GM21528 (cell line): ENCODE results near the gene ZGLP1.

Experiments used
- ATAC-seq: cut with Tn5 transposase; IDR thresholded peaks from one replicate; pipeline ENCODE4 v1.9.1; 2021; ENCODE audit warnings: mild to moderate bottlenecking, moderate library complexity; ENCODE audit not compliant: unreplicated experiment, low FRiP score

ZGLP1 gene

DNA sequence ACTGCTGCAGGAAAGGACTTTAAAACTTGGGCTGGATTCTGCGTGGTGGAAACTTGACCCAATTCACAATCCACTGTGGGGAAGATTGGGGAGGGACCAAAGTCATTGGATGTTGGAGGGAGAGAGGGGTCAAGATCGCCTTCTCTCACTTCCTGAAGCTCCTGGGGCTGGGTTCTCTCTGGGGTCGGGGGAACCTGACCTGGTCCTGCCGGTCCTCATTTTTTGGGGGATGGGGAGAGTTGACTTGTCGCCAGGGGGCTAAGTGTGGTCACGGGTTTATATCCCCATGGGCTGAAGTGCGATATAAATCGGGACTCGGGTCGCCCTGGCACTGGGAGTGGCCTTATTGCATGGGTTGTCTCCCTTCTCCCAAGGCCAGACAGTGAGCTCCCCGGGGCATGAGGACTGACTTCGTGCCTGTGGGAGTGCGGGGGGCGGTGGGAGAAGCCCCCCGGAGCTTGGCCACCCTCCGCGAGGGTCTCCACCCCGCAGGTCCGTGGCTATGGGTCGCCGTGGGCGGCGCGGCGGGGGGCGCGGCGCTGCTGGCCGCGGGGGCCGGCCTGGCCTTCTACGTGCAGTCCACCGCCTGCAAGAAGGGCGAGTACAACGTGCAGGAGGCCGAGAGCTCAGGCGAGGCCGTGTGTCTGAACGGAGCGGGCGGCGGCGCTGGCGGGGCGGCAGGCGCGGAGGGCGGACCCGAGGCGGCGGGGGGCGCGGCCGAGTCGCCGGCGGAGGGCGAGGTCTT lies 13.6 kb downstream of the ZGLP1 start:
- no peak for ATAC-seq

DNA sequence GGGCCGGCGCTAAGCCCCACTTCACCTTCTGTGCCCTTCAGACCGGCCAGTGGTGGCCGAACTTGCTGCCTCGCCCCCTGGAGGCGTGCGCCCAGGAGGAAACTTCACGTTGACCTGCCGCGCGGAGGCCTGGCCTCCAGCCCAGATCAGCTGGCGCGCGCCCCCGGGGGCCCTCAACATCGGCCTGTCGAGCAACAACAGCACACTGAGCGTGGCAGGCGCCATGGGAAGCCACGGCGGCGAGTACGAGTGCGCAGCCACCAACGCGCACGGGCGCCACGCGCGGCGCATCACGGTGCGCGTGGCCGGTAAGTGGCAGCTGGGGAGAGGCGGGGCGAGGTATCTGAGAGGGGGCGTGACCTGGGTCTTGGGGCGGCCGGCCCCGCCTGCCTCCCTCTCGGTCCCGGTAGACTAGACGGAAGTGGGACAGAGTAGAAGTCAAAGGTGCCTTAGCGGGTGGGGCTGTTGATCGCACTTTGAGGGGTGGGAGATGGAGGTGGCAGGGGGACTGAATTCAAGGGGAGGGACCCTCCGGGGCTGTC lies 14.2 kb downstream of the ZGLP1 start:
- ATAC-seq = no peak

DNA sequence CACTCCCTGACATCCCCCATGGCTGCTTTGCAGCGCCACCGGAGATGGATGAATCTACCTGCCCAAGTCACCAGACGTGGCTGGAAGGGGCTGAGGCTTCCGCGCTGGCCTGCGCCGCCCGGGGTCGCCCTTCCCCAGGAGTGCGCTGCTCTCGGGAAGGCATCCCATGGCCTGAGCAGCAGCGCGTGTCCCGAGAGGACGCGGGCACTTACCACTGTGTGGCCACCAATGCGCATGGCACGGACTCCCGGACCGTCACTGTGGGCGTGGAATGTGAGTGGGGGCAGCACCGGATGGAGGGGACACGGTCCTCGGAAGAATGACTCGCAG lies 15.3 kb downstream of the ZGLP1 start:
- ATAC-seq = no peak

DNA sequence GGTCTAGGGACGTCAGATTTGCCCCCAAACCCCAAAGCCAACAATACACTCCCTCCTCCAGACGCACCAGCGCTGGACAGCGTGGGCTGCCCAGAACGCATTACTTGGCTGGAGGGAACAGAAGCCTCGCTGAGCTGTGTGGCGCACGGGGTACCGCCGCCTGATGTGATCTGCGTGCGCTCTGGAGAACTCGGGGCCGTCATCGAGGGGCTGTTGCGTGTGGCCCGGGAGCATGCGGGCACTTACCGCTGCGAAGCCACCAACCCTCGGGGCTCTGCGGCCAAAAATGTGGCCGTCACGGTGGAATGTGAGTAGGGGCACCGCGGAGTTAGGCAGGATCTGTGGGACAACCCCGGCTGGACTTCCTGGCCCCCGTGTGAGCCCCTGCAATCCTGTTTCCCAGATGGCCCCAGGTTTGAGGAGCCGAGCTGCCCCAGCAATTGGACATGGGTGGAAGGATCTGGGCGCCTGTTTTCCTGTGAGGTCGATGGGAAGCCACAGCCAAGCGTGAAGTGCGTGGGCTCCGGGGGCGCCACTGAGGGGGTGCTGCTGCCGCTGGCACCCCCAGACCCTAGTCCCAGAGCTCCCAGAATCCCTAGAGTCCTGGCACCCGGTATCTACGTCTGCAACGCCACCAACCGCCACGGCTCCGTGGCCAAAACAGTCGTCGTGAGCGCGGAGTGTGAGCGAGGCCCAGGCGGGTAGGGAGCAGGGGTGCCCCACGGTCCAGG lies 15.8 kb downstream of the ZGLP1 start:
- no peak for ATAC-seq

DNA sequence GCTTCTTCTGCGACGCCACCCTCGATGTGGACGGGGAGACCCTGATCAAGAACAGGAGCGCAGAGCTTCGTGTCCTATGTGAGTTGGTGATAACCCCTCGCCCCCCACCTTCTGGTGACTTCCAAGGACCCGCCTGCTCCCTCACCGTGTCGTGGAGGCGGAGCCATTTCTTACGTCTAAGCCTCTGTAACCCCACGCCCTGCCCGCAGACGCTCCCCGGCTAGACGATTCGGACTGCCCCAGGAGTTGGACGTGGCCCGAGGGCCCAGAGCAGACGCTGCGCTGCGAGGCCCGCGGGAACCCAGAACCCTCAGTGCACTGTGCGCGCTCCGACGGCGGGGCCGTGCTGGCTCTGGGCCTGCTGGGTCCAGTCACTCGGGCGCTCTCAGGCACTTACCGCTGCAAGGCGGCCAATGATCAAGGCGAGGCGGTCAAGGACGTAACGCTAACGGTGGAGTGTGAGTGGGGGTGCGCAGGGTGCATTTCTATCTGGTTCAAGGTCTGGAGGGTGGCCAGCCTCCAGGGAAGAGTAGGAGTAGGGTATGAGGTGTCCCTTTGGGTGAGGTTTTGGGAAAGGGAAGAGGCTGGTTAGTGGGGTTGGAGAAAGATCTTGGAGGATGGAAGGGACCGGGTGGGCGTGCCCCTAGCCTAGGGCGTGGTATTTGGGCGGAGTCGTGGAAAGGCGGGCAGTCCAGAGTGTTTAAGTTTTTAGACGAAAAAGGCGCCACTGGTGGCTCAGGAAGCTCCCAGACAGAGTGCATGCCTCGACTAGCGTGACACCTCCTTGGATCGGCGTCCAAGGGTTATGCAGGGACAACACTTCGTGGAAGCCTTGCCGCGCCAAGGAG lies 16.6 kb downstream of the ZGLP1 start:
- ATAC-seq = no peak

DNA sequence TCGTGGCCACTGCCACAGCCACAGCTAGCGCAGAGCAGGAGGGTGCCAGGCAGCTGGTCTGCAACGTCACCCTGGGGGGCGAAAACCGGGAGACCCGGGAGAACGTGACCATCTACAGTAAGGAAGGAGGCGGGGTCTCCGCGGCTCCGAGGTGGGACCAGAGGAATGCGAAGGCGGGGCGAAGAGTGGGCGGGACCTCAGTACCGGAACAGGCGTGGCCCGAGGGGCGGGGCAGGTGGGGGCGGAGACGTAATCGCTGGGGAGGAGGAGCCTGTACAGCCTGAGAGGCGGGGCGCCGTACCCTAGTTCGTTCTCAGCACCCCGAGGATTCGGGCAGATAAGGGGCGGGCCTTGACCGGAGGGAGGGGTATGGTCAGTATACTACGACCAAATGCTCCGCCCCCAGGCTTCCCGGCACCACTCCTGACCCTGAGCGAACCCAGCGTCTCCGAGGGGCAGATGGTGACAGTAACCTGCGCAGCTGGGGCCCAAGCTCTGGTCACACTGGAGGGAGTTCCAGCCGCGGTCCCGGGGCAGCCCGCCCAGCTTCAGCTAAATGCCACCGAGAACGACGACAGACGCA lies 17.3 kb downstream of the ZGLP1 start:
- no peak for ATAC-seq

DNA sequence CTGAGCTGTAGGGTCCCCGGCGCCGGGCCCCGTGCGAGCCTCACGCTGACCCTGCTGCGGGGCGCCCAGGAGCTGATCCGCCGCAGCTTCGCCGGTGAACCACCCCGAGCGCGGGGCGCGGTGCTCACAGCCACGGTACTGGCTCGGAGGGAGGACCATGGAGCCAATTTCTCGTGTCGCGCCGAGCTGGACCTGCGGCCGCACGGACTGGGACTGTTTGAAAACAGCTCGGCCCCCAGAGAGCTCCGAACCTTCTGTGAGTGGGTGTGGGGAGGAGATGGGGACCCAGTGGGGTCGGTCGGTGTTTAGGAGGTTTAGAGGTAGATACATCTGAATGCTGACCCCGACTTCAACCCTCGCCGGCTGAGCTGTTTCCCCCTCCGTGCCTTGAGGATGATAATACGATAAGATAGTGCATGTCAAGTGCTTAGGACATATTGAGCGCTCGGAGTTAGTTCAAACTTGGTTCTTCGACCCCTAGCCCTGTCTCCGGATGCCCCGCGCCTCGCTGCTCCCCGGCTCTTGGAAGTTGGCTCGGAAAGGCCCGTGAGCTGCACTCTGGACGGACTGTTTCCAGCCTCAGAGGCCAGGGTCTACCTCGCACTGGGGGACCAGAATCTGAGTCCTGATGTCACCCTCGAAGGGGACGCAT lies 17.9 kb downstream of the ZGLP1 start:
- ATAC-seq = no peak

DNA sequence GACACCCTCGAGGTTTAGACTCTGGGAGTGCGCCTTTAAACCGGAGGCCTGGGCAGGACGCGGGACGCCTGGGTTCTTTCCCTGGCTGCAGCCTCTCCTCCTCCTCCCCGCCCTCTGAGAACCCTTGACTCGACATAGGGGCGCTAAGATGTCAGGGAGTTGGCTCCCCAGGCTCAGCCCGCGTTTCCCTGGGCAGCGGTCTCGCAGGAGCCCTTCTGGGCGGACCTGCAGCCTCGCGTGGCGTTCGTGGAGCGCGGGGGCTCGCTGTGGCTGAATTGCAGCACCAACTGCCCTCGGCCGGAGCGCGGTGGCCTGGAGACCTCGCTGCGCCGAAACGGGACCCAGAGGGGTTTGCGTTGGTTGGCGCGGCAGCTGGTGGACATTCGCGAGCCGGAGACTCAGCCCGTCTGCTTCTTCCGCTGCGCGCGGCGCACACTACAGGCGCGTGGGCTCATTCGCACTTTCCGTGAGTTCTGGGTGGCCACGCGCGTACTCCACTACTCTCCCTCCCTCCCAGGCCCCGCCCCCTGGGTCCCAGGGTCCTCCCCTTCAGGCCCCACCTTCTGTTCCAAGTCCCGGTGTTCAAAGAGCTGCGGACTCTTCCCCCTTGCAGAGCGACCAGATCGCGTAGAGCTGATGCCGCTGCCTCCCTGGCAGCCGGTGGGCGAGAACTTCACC lies 18.6 kb downstream of the ZGLP1 start:
- no peak for ATAC-seq

DNA sequence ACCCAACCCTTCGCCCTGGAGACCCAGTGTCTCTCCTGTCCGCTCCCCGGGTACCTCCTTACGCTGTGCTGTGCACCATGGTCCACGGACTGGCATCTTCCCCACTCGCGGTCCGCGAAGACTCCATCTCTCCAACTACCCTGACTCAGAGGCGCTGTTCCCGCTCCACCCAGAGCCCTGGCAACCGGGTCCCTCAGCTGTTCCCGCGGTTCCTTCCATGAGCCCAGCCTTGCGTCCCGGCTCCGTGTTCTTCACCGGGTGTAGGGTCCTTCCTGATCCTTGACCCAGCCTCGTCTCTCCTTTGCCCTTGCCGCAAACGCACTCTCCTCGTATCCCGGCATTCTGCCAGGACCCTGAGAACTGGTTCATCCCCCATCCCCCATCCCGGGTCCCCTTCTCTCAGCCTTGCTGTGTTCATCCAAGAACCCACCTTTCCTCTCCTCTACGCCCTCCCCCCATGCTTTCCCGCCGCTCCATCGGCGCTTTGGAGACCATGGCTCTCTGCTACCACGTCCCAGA lies 19.2 kb downstream of the ZGLP1 start:
- ATAC-seq = no peak

DNA sequence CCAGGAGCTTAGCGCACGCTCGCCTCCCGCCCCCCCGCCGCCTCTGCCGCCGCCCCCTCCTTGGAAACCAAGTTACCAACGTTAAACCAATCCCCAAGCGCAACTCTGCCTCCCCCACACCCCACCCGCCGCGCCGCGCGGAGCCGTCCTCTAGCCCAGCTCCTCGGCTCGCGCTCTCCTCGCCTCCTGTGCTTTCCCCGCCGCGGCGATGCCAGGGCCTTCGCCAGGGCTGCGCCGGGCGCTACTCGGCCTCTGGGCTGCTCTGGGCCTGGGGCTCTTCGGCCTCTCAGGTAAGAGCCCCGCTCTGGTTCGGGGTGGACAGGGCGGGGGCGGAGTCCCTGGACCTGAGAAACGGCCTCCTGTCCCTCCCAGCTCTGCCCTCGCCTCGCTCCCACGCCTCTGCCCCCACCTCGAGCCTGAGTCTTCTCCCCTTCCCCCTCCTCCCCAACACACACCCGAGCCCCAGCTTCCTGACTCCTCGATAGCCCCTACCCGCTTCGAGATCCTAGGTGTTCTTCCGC lies 19.7 kb downstream of the ZGLP1 start, which contains the start of gene ICAM5:
TSS of gene ICAM5 (plus strand) at position 117 of the 521 bp plus-strand sequence. CDS start at position 209, 92 bp downstream.
- no peak for ATAC-seq

DNA sequence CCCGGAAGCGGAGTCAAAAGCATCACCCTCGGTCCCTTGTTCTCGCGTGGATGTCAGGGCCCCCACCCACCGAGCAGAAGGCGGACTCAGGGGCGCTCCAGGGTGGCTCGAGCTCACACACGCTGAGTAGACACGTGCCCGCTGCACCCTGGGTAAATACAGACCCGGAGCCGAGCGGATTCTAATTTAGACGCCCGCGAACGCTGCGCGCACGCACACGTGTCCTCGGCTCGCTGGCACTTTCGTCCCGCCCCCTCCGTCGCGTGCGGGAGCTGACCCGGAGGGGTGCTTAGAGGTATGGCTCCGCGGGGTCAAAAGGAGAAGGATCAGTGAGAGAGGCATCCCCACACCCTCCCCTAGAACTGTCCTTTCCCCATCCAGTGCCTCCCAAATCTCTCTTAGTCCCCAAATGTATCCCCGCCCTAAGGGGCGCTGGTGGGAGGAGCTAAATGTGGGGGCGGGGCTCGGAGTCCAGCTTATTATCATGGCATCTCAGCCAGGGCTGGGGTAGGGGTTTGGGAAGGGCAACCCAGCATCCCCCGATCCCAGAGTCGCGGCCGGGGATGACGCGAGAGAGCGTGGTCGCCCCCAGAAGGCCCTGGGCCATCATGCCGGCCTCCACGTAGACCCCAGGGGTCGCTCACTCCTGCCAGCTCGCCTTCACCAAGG lies 20.3 kb downstream of the ZGLP1 start:
- ATAC-seq = no peak

DNA sequence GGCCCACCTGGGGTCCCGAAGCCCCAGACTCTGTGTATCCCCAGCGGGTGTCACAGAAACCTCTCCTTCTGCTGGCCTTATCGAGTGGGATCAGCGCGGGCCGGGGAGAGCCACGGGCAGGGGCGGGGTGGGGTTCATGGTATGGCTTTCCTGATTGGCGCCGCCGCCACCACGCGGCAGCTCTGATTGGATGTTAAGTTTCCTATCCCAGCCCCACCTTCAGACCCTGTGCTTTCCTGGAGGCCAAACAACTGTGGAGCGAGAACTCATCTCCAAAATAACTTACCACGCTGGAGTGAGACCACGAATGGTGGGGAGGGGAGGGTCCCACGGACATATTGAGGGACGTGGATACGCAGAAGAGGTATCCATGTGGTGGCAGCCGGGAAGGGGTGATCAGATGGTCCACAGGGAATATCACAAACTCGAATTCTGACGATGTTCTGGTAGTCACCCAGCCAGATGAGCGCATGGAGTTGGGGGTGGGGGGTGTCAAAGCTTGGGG lies 20.9 kb downstream of the ZGLP1 start:
- ATAC-seq = no peak

DNA sequence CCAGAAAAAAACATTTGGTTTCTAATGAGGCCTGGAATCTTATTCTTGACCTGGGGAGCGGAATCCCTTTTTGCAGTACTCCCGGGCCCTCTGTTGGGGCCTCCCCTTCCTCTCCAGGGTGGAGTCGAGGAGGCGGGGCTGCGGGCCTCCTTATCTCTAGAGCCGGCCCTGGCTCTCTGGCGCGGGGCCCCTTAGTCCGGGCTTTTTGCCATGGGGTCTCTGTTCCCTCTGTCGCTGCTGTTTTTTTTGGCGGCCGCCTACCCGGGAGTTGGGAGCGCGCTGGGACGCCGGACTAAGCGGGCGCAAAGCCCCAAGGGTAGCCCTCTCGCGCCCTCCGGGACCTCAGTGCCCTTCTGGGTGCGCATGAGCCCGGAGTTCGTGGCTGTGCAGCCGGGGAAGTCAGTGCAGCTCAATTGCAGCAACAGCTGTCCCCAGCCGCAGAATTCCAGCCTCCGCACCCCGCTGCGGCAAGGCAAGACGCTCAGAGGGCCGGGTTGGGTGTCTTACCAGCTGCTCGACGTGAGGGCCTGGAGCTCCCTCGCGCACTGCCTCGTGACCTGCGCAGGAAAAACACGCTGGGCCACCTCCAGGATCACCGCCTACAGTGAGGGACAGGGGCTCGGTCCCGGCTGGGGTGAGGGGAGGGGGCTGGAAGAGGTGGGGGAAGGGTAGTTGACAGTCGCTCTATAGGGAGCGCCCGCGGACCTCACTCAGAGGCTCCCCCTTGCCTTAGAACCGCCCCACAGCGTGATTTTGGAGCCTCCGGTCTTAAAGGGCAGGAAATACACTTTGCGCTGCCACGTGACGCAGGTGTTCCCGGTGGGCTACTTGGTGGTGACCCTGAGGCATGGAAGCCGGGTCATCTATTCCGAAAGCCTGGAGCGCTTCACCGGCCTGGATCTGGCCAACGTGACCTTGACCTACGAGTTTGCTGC lies 22.5 kb downstream of the ZGLP1 start, which contains the start of gene ICAM4:
TSS of gene ICAM4 (plus strand) at position 153 of the 935 bp plus-strand sequence. CDS start at position 211, 58 bp downstream.
- no peak for ATAC-seq

DNA sequence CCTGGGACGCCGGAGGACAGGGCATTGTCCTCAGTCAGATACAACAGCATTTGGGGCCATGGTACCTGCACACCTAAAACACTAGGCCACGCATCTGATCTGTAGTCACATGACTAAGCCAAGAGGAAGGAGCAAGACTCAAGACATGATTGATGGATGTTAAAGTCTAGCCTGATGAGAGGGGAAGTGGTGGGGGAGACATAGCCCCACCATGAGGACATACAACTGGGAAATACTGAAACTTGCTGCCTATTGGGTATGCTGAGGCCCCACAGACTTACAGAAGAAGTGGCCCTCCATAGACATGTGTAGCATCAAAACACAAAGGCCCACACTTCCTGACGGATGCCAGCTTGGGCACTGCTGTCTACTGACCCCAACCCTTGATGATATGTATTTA lies 24.2 kb downstream of the ZGLP1 start:
- ATAC-seq = no peak

DNA sequence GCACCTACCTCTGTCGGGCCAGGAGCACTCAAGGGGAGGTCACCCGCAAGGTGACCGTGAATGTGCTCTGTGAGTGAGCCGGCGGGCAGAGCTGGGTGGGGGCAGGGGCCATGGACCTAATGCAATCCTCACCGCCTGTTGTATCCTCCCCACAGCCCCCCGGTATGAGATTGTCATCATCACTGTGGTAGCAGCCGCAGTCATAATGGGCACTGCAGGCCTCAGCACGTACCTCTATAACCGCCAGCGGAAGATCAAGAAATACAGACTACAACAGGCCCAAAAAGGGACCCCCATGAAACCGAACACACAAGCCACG lies 24.7 kb downstream of the ZGLP1 start:
- ATAC-seq = no peak

DNA sequence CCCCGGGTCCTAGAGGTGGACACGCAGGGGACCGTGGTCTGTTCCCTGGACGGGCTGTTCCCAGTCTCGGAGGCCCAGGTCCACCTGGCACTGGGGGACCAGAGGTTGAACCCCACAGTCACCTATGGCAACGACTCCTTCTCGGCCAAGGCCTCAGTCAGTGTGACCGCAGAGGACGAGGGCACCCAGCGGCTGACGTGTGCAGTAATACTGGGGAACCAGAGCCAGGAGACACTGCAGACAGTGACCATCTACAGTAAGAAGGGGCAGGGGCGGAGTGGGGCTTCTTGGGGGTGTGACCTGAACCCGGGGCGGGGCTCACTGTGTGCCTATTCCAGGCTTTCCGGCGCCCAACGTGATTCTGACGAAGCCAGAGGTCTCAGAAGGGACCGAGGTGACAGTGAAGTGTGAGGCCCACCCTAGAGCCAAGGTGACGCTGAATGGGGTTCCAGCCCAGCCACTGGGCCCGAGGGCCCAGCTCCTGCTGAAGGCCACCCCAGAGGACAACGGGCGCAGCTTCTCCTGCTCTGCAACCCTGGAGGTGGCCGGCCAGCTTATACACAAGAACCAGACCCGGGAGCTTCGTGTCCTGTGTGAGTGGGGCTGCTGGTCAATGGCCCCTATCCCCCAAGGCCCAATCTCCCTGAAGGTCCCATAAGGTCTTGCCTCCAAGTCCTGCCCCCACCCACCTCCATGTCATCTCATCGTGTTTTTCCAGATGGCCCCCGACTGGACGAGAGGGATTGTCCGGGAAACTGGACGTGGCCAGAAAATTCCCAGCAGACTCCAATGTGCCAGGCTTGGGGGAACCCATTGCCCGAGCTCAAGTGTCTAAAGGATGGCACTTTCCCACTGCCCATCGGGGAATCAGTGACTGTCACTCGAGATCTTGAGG lies 25.3 kb downstream of the ZGLP1 start:
- no peak for ATAC-seq
